DND-41 (cell line): ENCODE results near the gene KIF1A.

Experiments
- CTCF ChIP-seq: IDR thresholded peaks from 2 replicates; pipeline ENCODE4 v1.5.1; 2012; ENCODE audit warnings: borderline replicate concordance, low read length, moderate library complexity, mild to moderate bottlenecking; ENCODE audit not compliant: poor library complexity, severe bottlenecking; ENCODE audit errors: extremely low read depth
- EZH2 ChIP-seq: IDR thresholded peaks from 3 replicates; pipeline ENCODE4 v1.6.1; 2012; ENCODE audit warnings: borderline replicate concordance, low read depth, mild to moderate bottlenecking, moderate library complexity, low read length, inconsistent platforms; ENCODE audit not compliant: severe bottlenecking

- TF ChIP-seq CTCF (no peak), EZH2 (no peak)
Measured at GRCh38 chr2:240726876-240727275, 93.1 kb downstream of the KIF1A start.
